RWPE1 (cell line): ENCODE results near the gene CORO2A.
A peak's percentile ranks its signal among the peaks of the same experiment; 100 is the strongest.

Source experiments
- CTCF ChIA-PET: fragments of 350-600 bp; sonication (Branson Sonifier 250); formaldehyde crosslinking; extraction: SDS; loops from one replicate; lab custom pipeline; 2021; lab: Yijun Ruan, JAX
- POLR2A ChIA-PET: fragments of 400-600 bp; formaldehyde crosslinking; extraction: SDS; loops from one replicate; lab custom pipeline; 2020; ENCODE audit warnings: antibody characterized with exemption; ENCODE audit not compliant: low non-redundant PET; lab: Yijun Ruan, JAX
- DNase-seq: peaks from one replicate; pipeline ENCODE4 v3.0.0; 2012; ENCODE audit warnings: low spot score
- H3K27ac ChIP-seq: fragments of 450-650 bp; 2 replicates; pipeline ENCODE4 v1.5.1; 2017
- TF ChIP-seq, protein P1 (sequence below): fragments of 450-650 bp; conservative IDR thresholded peaks from 2 replicates; pipeline ENCODE4 v1.5.1; 2017; ENCODE audit warnings: low read depth, mild to moderate bottlenecking

Gene CORO2A

DNA sequence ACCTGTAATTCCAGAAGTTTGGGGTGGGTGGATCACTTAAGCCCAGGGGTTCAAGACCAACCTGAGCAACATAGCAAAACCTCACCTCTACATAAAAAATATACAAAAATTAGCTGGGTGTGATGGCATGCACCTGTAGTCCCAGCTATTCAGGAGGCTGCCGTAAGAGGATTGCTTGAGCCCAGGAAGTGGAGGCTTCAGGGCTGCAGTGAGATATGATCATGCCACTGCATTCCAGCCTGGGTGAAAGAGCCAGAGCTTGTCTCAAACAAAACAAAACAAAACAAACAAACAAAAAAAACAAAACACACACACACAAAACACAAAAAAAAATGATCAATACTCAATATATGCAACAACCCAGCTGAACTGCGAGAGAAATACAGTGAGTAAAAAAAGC, 44.0 kb downstream of the CORO2A start:
- ChIA-PET POLR2A (no interaction called here), CTCF (interaction anchor here (0.6 kb wide), 1 partner anchor 37 kb away, joined by 3 read pairs; no protein-coding TSS in a partner anchor)
- TF ChIP-seq, protein P1, sequence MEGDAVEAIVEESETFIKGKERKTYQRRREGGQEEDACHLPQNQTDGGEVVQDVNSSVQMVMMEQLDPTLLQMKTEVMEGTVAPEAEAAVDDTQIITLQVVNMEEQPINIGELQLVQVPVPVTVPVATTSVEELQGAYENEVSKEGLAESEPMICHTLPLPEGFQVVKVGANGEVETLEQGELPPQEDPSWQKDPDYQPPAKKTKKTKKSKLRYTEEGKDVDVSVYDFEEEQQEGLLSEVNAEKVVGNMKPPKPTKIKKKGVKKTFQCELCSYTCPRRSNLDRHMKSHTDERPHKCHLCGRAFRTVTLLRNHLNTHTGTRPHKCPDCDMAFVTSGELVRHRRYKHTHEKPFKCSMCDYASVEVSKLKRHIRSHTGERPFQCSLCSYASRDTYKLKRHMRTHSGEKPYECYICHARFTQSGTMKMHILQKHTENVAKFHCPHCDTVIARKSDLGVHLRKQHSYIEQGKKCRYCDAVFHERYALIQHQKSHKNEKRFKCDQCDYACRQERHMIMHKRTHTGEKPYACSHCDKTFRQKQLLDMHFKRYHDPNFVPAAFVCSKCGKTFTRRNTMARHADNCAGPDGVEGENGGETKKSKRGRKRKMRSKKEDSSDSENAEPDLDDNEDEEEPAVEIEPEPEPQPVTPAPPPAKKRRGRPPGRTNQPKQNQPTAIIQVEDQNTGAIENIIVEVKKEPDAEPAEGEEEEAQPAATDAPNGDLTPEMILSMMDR: no peak
- H3K27ac ChIP-seq: no peak overlapping the region
- no peak for DNase-seq

- ChIA-PET CTCF (no interaction called here), POLR2A (no interaction called here)
- H3K27ac ChIP-seq: peak overlapping the region; percentile 29
- TF ChIP-seq, protein P1: no peak
- DNase-seq: no peak
These were observed 44.9 kb downstream of the CORO2A start for GRCh38 chr9:98147582-98147981.

GRCh38 chr9:98146101-98146991, 46.1 kb downstream of the CORO2A start:
- TF ChIP-seq, protein P1: no peak
- POLR2A ChIA-PET: interaction anchor here (1.2 kb wide), 1 partner anchor 46 kb away, joined by 4 read pairs; no protein-coding TSS in a partner anchor
- peak; percentile 94 for DNase-seq
- CTCF ChIA-PET: no interaction called here
- H3K27ac ChIP-seq: peak overlapping the region; percentile 98

GRCh38 chr9:98144631-98145030, 47.8 kb downstream of the CORO2A start:
- peak overlapping the region; percentile 98 for H3K27ac ChIP-seq
- POLR2A ChIA-PET: no interaction called here
- DNase-seq: no peak
- TF ChIP-seq, protein P1: no peak
- CTCF ChIA-PET: no interaction called here

- POLR2A ChIA-PET: no interaction called here
- TF ChIP-seq, protein P1: no peak
- CTCF ChIA-PET: interaction anchor here (0.6 kb wide), 1 partner anchor 36 kb away, joined by 5 read pairs; no protein-coding TSS in a partner anchor
- peak overlapping the region; percentile 98 for H3K27ac ChIP-seq
- no peak for DNase-seq
These were observed 48.4 kb downstream of the CORO2A start for GRCh38 chr9:98144076-98144475.

DNA sequence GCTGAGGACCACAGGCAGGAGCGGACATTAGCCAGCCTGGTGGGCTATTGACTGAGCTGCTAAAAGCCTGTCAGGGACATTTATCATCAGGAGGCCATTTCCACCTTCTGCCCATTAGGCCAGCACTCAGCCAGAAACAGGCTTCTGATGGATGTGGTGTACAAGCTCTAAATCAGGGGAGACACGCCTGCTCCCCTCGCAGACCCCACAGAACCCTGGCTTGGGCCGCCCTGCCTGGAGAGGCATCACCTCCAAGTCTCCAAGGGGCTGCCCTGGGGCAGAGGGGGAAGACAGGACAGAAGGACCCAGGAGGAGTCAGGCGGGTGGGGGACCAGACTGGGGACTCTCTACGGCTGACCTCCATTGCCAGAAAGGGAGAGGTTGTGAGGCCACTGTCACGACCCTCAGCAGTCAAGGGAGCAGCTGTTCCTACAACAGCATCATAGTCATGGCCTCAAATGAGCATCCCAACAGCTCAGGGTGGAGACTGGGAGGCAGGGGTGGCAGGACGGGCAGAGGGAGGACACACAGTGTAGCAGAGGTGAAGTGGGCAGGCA, 49.4 kb downstream of the CORO2A start:
- H3K27ac ChIP-seq: peak overlapping the region; percentile 98
- TF ChIP-seq, protein P1: no peak
- no peak for DNase-seq
- ChIA-PET CTCF (interaction anchor here (0.6 to 0.8 kb wide), 5 partner anchors 32 to 68 kb away, joined by 3 to 4 read pairs (median 3); no protein-coding TSS in a partner anchor), POLR2A (no interaction called here)
